HepG2 (cell line): Measurements from ENCODE around the gene DAB2. TPM values are rescaled to one million over a fixed set of nuclear protein-coding genes. Genes with fewer than 3 reads are reported as not detected.

Experiments used
- ARID2 ChIP-seq: sonication (generic); formaldehyde crosslinking; IDR thresholded peaks from 2 replicates; pipeline ENCODE4 v1.8.1; 2022; ENCODE audit warnings: mild to moderate bottlenecking, missing genetic modification reagents, borderline replicate concordance
- ELK4 ChIP-seq: sonication (generic); formaldehyde crosslinking; IDR thresholded peaks from 2 replicates; pipeline ENCODE4 v1.9.0; 2021; ENCODE audit warnings: missing genetic modification reagents, borderline replicate concordance
- JARID2 ChIP-seq: sonication (generic); formaldehyde crosslinking; IDR thresholded peaks from 2 replicates; pipeline ENCODE4 v1.8.1; 2023; ENCODE audit warnings: missing genetic modification reagents, inconsistent platforms; ENCODE audit not compliant: insufficient replicate concordance
- KDM6A ChIP-seq: IDR thresholded peaks from 2 replicates; pipeline ENCODE4 v1.6.1; 2016; ENCODE audit warnings: low read depth
- MEIS2 ChIP-seq: sonication (generic); formaldehyde crosslinking; IDR thresholded peaks from 2 replicates; pipeline ENCODE4 v1.9.0; 2021; ENCODE audit warnings: mild to moderate bottlenecking, missing genetic modification reagents
- NKX3-1 ChIP-seq: sonication (generic); formaldehyde crosslinking; IDR thresholded peaks from 2 replicates; pipeline ENCODE4 v1.5.0; 2020; ENCODE audit warnings: missing genetic modification reagents
- NR2F6 ChIP-seq, 2 experiments: IDR thresholded peaks; 2 replicates each; pipeline ENCODE4 v1.6.1; 2016; ENCODE audit warnings: antibody characterized with exemption in 1 of 2, mild to moderate bottlenecking in 1 of 2
- RARA ChIP-seq: IDR thresholded peaks from 2 replicates; pipeline ENCODE4 v1.6.1; 2016; ENCODE audit warnings: missing genetic modification reagents, missing compliant biosample characterization
- SOX6 ChIP-seq, 2 experiments: fragments of 450-650 bp in 1 of 2; sonication (generic) in 1 of 2; formaldehyde crosslinking in 1 of 2; IDR thresholded peaks; 2 replicates each; pipeline versions ENCODE4 v1.4.0 to v1.6.1; 2017 to 2020; ENCODE audit warnings: antibody characterized with exemption in 1 of 2, mild to moderate bottlenecking in 1 of 2, missing genetic modification reagents in 1 of 2
- STAG1 ChIP-seq: sonication (generic); formaldehyde crosslinking; IDR thresholded peaks from 2 replicates; pipeline ENCODE4 v1.4.0; 2020; ENCODE audit warnings: missing genetic modification reagents
- TCF7 ChIP-seq: sonication (generic); IDR thresholded peaks from 2 replicates; pipeline ENCODE4 v1.6.1; 2016; ENCODE audit warnings: antibody characterized with exemption, low read depth
- ZBED4 ChIP-seq: sonication (generic); formaldehyde crosslinking; IDR thresholded peaks from 2 replicates; pipeline ENCODE4 v1.4.0; 2020; ENCODE audit warnings: missing genetic modification reagents, borderline replicate concordance
- polyA plus RNA-seq, 8 experiments: library from polyadenylated mRNA; depleted of rRNA in 3 of 8; stranded (reverse) in 7 of 8; unstranded in 1 of 8; fragments of >200 nt; fragmentation: Illumina TruSeq in 4 of 8; extraction: Trizol in 4 of 8; gene quantifications; 2 replicates each; pipeline versions ENCODE4 v1.2.1 to v1.2.3, GENCODE V29; 2011 to 2016; ENCODE audit warnings: low read depth in 4 of 8, missing spikeins in 1 of 8, mixed read lengths in 1 of 8; ENCODE audit not compliant: insufficient read depth in 1 of 8
- total RNA-seq, 5 experiments: library from RNA; depleted of rRNA; stranded (reverse); fragments of >200 nt; fragmentation: Illumina TruSeq; extraction: Trizol; gene quantifications; 2 replicates each; pipeline ENCODE4 v1.2.3, GENCODE V29; 2016; ENCODE audit warnings: low read depth in 1 of 5
- TF ChIP-seq, protein P1 (sequence below), 2 experiments: sonication (generic) in 1 of 2; formaldehyde crosslinking in 1 of 2; IDR thresholded peaks; 2 replicates each; pipeline versions ENCODE4 v1.4.0 to v1.6.1; 2016 to 2020; ENCODE audit warnings: borderline replicate concordance in 1 of 2, low read depth in 1 of 2, mild to moderate bottlenecking in 1 of 2, missing genetic modification reagents in 1 of 2

DAB2 gene
- total and polyA plus RNA-seq, 2 of the 13 experiments (the other 11 are each of a cell fraction or from before 2014, with no cell fraction given), result 6.4 to 6.5 TPM

DNA sequence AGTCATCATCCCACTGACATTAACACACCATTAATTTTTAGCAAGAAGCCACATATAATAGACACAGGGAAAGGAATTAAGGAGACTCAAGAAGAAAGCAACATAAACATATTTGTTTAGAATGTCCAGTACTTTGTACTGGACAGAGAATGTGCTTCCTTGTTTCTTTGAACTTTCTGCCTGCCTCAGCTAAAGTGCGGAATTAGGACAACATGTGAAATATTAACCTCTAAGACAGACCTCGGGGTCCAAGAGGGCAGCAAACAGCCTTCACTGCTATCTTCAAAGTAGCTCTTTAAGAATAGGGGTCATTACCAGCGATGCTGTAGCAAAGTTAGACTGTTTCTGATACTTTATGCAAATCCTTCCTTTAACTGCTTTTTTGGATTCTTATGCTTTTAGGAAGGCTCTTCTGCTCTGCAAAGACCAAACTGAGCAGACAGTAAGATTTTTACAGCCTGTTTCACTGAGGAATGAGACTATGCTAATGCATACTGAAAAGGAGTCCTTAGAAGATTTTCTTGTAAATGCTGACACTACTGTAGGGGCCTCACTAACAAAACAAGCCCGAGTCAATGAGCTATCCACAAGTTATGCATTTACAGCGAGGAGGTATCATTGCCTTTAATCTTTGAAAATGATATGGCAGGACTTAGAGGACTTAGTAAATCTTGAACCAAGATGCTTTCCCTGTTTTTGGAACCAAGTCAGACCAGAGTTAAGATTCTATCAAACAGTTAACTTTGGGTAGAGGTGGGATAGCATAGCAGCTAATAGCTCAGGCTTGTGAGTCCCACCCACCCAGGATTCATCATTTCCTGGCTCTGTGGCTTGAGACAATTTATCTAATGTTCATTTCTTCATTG lies 23.8 kb downstream of the DAB2 start (continued):
- TF ChIP-seq, protein P1, sequence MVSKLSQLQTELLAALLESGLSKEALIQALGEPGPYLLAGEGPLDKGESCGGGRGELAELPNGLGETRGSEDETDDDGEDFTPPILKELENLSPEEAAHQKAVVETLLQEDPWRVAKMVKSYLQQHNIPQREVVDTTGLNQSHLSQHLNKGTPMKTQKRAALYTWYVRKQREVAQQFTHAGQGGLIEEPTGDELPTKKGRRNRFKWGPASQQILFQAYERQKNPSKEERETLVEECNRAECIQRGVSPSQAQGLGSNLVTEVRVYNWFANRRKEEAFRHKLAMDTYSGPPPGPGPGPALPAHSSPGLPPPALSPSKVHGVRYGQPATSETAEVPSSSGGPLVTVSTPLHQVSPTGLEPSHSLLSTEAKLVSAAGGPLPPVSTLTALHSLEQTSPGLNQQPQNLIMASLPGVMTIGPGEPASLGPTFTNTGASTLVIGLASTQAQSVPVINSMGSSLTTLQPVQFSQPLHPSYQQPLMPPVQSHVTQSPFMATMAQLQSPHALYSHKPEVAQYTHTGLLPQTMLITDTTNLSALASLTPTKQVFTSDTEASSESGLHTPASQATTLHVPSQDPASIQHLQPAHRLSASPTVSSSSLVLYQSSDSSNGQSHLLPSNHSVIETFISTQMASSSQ (IDR thresholded peaks at IDR 0.05; ENCODE audit: low read depth), result peak; percentile 80
- TF ChIP-seq, protein P1 (CRISPR knock-in tag; IDR thresholded peaks at IDR 0.05; ENCODE audit: borderline replicate concordance), result no peak
- TF ChIP-seq MEIS2 (CRISPR knock-in tag) (no peak), JARID2 (no peak), NR2F6 (IDR thresholded peaks at IDR 0.05) (peak; percentile 46), NR2F6 (CRISPR knock-in tag; IDR thresholded peaks at IDR 0.05) (no peak), STAG1 (CRISPR knock-in tag) (no peak), TCF7 (peak; percentile 66), ARID2 (CRISPR knock-in tag) (no peak), SOX6 (IDR thresholded peaks at IDR 0.05) (no peak), SOX6 (CRISPR knock-in tag; IDR thresholded peaks at IDR 0.05) (peak; percentile 24; the same call in 1 of the 2 replicates), RARA (peak; percentile 60), ZBED4 (CRISPR knock-in tag) (no peak), KDM6A (CRISPR knock-in tag) (peak; percentile 49; the same call in 1 of the 2 replicates), ELK4 (CRISPR knock-in tag) (no peak), NKX3-1 (CRISPR knock-in tag) (no peak)
